ENCODE results near the gene TCOF1. TPM values are rescaled to one million over a fixed set of nuclear protein-coding genes. Genes with fewer than 3 reads are reported as not detected.

TCOF1 gene
- total RNA-seq, 1 donor from 2014 or later: 65.3 TPM

DNA sequence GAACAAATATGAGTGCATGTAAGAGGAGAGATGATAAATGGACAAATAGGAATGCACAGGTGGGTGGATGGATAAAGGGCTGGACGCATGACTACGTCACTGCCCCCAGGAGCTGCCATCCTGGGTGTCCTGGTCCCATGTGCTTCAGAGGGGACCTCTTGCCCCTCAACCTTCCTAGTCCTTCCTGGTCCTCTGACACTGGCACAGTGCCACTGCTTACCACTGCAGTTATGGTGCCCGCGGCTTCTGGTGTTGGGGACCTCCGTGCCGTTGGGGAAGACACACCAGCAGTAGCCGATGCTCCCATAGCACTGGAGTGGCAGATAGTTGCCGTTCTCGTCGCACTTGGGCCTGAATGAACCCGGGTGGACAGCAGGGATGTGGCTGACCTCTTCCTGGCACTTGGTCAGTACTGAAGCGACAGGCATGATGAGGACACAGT lies 45.4 kb downstream of the TCOF1 start:
- H3K9me3 Mint-ChIP-seq: no peaks in the 10 kb centered on the region
- H3K36me3 Mint-ChIP-seq: peaks cover 24% of the 10 kb centered on the region
- DNase-seq (ENCODE audit: extremely low spot score, unreplicated experiment): no peak
- no peaks in the 10 kb centered on the region for H3K27me3 Mint-ChIP-seq
- no peak overlapping the region for H3K4me3 Mint-ChIP-seq
- TF ChIP-seq, protein P1, sequence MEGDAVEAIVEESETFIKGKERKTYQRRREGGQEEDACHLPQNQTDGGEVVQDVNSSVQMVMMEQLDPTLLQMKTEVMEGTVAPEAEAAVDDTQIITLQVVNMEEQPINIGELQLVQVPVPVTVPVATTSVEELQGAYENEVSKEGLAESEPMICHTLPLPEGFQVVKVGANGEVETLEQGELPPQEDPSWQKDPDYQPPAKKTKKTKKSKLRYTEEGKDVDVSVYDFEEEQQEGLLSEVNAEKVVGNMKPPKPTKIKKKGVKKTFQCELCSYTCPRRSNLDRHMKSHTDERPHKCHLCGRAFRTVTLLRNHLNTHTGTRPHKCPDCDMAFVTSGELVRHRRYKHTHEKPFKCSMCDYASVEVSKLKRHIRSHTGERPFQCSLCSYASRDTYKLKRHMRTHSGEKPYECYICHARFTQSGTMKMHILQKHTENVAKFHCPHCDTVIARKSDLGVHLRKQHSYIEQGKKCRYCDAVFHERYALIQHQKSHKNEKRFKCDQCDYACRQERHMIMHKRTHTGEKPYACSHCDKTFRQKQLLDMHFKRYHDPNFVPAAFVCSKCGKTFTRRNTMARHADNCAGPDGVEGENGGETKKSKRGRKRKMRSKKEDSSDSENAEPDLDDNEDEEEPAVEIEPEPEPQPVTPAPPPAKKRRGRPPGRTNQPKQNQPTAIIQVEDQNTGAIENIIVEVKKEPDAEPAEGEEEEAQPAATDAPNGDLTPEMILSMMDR (conservative IDR thresholded peaks at IDR 0.05): no peak
- peaks cover 3% of the 10 kb centered on the region for H3K4me1 Mint-ChIP-seq (ENCODE audit: unreplicated experiment)
- no peak overlapping the region for H3K27ac Mint-ChIP-seq

DNA sequence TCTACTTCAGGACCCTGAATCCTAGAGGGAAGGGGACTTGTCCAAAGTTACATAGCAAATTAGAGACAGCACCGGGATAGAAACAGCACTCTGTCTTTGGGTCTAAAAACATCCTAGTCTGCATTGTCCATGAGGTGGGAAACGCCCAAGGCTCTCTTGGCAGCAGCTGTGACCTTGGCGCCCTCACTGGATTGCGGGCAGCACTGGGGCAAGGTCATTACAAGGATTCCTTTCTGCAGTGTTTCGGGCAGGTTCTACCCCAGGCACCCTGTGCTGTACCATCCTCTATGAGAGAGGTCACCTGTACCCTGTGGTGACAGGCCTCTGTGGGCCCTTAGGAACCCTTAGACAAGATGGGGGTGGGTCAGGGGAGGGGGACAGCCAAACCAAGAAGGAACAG lies 46.6 kb downstream of the TCOF1 start:
- TF ChIP-seq, protein P1 (conservative IDR thresholded peaks at IDR 0.05): no peak
- Mint-ChIP-seq H3K27me3 (no peaks in the 10 kb centered on the region), H3K9me3 (no peaks in the 10 kb centered on the region), H3K4me3 (no peak overlapping the region), H3K36me3 (peaks cover 21% of the 10 kb centered on the region), H3K4me1 (ENCODE audit: unreplicated experiment) (peaks cover 3% of the 10 kb centered on the region), H3K27ac (no peak overlapping the region)
- no peak for DNase-seq (ENCODE audit: extremely low spot score, unreplicated experiment)

DNA sequence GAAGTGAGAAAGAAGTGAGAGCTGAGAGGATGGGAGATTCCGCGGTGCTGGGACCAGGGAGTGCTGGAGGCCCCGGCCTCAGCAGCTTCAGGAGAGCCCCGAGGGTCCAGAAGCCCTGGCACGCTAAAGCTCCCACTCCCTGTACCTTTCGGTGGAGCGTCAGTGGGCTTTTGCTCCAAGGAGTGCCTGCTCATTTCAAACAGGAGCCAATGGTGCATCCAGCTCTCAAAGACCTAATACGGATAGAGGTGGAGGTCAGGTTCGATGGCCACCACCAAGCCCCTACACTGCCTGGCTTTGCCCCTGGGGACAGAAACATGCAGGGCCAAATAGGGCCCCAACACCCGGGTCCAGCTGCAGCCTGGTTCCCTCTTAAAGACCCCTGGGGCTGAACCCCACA lies 47.0 kb downstream of the TCOF1 start:
- Mint-ChIP-seq H3K27me3 (no peaks in the 10 kb centered on the region), H3K4me3 (no peak overlapping the region), H3K9me3 (no peaks in the 10 kb centered on the region), H3K4me1 (ENCODE audit: unreplicated experiment) (peaks cover 4% of the 10 kb centered on the region), H3K36me3 (peaks cover 21% of the 10 kb centered on the region), H3K27ac (no peak overlapping the region)
- DNase-seq (ENCODE audit: extremely low spot score, unreplicated experiment): no peak
- TF ChIP-seq, protein P1 (conservative IDR thresholded peaks at IDR 0.05): no peak

DNA sequence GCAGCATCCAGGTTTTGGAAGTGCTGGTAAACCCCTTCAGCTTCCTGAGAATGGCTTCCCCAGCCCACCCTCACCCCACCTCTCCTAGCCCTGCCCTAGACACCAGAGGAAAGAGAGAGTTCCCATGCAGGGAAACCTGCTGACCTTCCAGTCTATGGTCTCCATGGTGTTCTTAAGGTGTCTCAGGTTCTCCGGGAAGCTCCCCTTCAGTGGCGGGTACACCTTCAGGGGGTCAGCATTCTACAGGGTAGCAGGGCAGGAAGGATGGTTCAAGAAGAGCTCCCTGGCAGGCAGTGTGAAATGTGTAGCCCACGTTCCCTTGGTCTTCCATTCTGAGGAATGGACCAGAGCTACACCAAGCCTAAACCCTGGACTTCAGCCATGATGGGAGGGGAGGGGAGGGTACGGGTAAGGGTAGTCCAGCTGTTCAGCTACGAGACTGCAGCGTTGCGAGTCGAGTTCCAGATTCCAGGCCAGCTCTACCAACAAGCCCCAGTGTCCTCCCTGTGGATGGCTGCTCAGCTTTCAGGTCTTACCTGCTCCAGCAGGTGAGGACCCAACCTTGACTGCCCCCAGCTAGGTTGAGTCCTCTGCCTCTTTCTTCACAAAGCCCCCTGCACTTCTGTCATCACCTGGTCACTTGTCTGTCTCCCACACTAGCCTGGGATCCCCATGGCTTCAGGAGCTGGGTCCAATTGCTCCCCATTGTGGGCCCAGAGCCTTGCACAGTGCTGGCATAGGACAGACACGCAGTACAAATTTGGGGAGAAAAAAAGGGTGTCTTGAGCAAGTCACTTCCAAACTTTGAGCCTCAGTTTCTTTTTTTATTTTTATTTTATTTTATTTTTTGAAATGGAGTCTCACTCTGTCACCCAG lies 47.7 kb downstream of the TCOF1 start:
- H3K4me3 Mint-ChIP-seq: no peak overlapping the region
- no peak for DNase-seq (ENCODE audit: extremely low spot score, unreplicated experiment)
- H3K9me3 Mint-ChIP-seq: no peaks in the 10 kb centered on the region
- H3K27me3 Mint-ChIP-seq: no peaks in the 10 kb centered on the region
- H3K27ac Mint-ChIP-seq: no peak overlapping the region
- TF ChIP-seq, protein P1 (conservative IDR thresholded peaks at IDR 0.05): no peak
- peaks cover 15% of the 10 kb centered on the region for H3K36me3 Mint-ChIP-seq
- peaks cover 7% of the 10 kb centered on the region for H3K4me1 Mint-ChIP-seq (ENCODE audit: unreplicated experiment)

DNA sequence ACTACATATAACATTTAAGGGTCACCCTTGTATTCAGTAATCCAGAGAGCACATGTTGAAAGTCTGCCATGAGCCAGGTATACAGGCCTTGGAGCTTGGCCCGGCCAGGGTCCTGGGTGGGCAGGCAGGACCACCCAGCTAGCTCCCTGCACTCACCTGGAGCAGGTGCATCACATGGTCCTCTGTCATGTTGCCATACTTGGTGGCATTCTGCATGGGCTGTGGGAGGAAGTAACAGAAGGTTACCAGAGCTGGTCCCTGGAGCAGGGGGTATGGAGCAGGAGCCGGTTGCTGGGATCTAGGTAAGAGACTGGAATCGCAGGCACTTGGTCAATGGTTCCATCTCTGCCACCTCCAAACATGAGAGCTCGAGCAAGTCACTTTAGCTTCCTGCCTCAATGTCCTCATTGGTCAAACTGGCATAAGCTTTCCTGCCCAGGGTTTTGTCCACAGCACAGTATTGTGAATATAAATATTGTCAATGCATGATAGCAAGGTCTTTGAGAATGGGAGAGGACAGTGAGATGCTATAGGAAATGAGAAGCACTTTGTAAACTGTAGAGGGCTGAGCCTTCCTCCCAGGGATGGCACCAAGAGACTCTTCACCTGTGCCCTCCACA lies 48.7 kb downstream of the TCOF1 start:
- no peaks in the 10 kb centered on the region for H3K9me3 Mint-ChIP-seq
- peaks cover 9% of the 10 kb centered on the region for H3K36me3 Mint-ChIP-seq
- no peak overlapping the region for H3K27ac Mint-ChIP-seq
- H3K4me1 Mint-ChIP-seq (ENCODE audit: unreplicated experiment): peaks cover 9% of the 10 kb centered on the region
- no peaks in the 10 kb centered on the region for H3K27me3 Mint-ChIP-seq
- DNase-seq (ENCODE audit: extremely low spot score, unreplicated experiment): no peak
- H3K4me3 Mint-ChIP-seq: no peak overlapping the region
- TF ChIP-seq, protein P1 (conservative IDR thresholded peaks at IDR 0.05): no peak

All from type B pancreatic cell (in vitro differentiated cells).